Measurements from ENCODE around the gene TUBB. TPM values are rescaled to one million over a fixed set of nuclear protein-coding genes. Genes with fewer than 3 reads are reported as not detected.

Gene TUBB
- total RNA-seq, 2 donors from 2014 or later: 172 to 243 TPM

DNA sequence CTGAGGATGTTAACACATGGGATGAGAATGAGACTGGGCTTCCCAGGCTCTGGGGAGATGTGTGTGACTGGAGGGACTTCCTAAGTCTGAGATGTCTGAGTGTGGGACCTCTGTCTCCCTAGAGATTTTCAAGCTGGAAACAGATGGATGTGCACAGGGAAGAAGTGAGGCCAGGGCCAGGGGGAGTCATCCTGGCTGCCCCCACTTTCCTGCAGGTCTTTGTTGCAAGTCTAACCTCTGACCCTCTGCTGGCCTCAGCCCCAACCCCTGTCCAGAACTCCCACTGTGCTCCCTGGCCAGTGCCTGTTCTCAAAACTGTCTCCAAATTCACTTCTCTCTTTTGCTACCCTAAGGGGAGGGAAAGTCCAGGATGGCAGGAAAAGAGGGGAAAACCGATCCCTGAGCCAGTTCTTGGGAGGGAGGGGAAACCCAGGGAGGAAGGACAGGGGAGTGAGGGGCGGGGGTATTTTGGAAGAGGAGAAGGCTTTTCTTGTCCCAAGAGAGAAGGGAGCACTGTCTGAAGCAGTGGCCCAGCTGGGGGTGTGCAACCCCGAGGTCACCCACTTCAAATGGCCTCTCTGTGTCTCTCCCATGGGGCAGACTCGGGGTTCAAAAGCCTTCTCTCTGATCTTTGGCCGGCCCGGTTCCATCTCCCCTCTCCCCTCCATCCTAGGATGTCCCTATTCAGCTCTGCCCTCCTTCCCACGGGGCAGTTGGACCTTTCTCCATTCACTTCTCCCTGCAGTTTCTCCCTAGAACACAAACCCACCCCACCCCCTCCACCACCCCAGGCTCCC, 36.8 kb upstream of the TUBB start:
- Histone ChIP-seq H3K36me3 (peaks cover 17% of the 10 kb centered on the region), H3K9me3 (no peaks in the 10 kb centered on the region), H3K4me1 (ENCODE audit: control insufficient read depth in 1 of 2, low read depth in 2 of 2) (peaks cover 32 to 53% of the 10 kb centered on the region in 2 donors), H3K27ac (peak overlapping the region; percentile 100), H3K27me3 (replicated peaks; ENCODE audit: insufficient read depth) (no peaks in the 10 kb centered on the region), H3K4me3 (peak overlapping the region; percentile 99)
- DNase-seq (ENCODE audit: low spot score) (no peak), ATAC-seq (ENCODE audit: insufficient number of reproducible peaks, low FRiP score, low read depth) (no peak)
- TF ChIP-seq, protein P1, sequence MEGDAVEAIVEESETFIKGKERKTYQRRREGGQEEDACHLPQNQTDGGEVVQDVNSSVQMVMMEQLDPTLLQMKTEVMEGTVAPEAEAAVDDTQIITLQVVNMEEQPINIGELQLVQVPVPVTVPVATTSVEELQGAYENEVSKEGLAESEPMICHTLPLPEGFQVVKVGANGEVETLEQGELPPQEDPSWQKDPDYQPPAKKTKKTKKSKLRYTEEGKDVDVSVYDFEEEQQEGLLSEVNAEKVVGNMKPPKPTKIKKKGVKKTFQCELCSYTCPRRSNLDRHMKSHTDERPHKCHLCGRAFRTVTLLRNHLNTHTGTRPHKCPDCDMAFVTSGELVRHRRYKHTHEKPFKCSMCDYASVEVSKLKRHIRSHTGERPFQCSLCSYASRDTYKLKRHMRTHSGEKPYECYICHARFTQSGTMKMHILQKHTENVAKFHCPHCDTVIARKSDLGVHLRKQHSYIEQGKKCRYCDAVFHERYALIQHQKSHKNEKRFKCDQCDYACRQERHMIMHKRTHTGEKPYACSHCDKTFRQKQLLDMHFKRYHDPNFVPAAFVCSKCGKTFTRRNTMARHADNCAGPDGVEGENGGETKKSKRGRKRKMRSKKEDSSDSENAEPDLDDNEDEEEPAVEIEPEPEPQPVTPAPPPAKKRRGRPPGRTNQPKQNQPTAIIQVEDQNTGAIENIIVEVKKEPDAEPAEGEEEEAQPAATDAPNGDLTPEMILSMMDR (IDR thresholded peaks at IDR 0.05): no peak

DNA sequence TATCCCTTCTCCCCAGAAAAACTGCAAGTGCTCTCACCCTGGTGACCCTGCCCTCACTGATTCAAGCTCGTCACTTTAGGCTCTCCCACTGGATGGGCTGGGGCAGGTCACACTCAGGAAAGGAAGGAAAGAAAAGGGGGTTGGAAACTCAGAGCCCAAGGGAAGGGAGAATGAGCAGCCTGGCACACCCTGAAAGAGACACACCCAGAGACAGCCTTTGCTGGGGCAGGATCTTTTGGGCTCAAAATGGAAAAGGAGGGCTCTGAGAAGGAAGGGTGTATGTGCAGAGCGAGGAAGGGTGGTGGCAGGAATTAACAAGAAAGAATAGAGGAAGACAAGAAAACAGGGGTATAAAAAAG, 36.2 kb upstream of the TUBB start:
- ATAC-seq (ENCODE audit: insufficient number of reproducible peaks, low FRiP score, low read depth): no peak

DNA sequence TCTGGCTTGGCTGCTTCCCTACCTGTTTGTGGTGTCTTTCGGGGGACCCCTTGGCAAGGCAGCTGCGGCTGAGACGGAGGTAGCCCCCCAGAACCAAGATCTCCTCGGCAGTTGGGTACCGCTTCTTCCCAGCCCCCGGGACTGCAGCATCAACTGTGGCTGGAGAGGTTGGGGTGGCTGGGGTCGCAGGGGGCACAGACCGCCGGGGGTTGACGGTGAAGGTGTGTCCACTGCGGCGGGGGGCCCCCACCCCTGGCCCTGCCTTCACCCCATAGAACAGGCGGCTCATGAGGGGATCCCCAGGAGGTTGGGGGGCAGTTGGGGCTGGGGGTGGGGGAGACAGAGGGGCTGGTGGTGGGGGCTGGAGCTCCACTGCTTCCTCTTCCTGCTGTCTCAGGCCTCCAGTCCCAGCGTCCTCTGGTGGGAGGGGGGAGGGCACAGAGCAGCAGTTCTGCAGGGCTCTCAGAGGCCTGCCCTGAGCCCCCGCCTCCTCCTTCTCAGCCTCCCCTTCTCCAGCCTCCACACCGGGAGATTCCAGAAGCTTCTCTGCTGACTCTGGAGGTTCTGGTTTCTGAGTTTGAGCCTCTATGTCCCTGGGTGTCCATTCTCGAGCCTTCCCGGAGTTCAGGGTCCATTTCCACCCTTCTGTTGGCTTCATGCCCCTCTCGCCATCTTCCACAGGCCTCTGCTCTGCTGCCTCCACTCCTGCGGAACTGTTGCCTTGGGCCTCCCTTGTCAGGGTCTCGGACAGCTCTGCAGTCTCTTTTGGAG, 35.6 kb upstream of the TUBB start:
- Histone ChIP-seq H3K36me3 (peaks cover 11% of the 10 kb centered on the region), H3K4me1 (ENCODE audit: control insufficient read depth in 1 of 2, low read depth in 2 of 2) (peaks cover 38 to 53% of the 10 kb centered on the region in 2 donors), H3K27ac (peak overlapping the region; percentile 100), H3K4me3 (peak overlapping the region; percentile 99), H3K27me3 (replicated peaks; ENCODE audit: insufficient read depth) (no peaks in the 10 kb centered on the region), H3K9me3 (no peaks in the 10 kb centered on the region)
- no peak for DNase-seq (ENCODE audit: low spot score)
- ATAC-seq (ENCODE audit: insufficient number of reproducible peaks, low FRiP score, low read depth): no peak
- TF ChIP-seq, protein P1 (IDR thresholded peaks at IDR 0.05): no peak

More for the DNA sequence above, 36.2 kb upstream of the TUBB start:
- Histone ChIP-seq H3K4me3 (peak overlapping the region; percentile 99), H3K27me3 (replicated peaks; ENCODE audit: insufficient read depth) (no peaks in the 10 kb centered on the region), H3K36me3 (peaks cover 12% of the 10 kb centered on the region), H3K9me3 (no peaks in the 10 kb centered on the region), H3K4me1 (ENCODE audit: control insufficient read depth in 1 of 2, low read depth in 2 of 2) (peaks cover 38 to 53% of the 10 kb centered on the region in 2 donors), H3K27ac (peak overlapping the region; percentile 100)
- TF ChIP-seq, protein P1 (IDR thresholded peaks at IDR 0.05): no peak
- DNase-seq (ENCODE audit: low spot score): no peak

DNA sequence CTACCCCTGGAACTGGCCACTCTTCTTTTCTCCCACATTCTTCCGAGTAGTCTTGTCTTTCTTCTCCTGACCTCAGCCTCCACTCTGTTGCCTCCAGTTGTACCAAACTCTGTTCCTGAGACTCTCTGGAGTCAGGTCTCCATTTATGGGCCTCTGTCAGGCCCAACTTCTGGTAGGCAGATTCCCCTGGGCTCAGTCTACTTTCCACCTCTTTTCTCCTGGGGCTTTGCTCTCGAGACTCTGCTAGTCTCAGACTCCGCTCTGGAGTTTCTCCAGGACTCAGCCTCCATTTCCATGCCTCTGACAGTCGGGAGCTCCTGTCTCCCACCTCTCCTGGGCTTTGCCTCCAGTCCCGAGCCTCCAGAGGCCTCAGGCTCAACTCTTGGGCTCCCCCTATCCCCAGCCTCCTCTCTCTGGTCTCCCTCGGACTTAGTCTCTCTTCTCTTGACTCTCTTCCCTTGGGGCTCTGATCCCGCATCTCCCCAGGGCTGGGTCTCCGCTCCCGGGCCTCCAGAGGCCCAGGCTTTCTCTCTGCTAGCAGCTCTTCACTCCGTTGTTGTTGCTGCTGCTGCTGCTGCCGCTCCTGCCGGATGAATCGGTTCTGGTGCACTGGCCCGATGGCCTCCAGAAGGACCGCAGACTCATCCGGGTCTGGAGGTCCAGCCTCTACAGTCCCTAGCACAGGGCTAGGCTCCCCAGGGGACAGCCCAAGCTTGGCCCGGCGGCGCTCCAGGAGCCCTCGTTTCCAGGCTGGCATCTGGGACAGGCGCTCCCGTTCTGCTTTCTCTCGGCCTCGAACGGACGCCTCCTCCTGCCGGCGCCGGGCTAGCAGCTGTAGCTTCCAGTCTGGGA, 34.8 kb upstream of the TUBB start:
- DNase-seq (ENCODE audit: low spot score) (no peak), ATAC-seq (ENCODE audit: insufficient number of reproducible peaks, low FRiP score, low read depth) (no peak)
- Histone ChIP-seq H3K9me3 (no peaks in the 10 kb centered on the region), H3K4me3 (peak overlapping the region; percentile 99), H3K27ac (peak overlapping the region; percentile 100), H3K27me3 (replicated peaks; ENCODE audit: insufficient read depth) (no peaks in the 10 kb centered on the region), H3K4me1 (ENCODE audit: control insufficient read depth in 1 of 2, low read depth in 2 of 2) (peaks cover 36 to 53% of the 10 kb centered on the region in 2 donors), H3K36me3 (peaks cover 3% of the 10 kb centered on the region)
- TF ChIP-seq, protein P1 (IDR thresholded peaks at IDR 0.05): no peak
